Retina (tissue), 1 donor: ENCODE measurements around the gene DMTF1.

Experiments used
- DNase-seq: peaks from one replicate; pipeline ENCODE4 v3.0.0-alpha.2; 2016

Gene DMTF1

GRCh38 chr7:87146740-87147386 lies 5.4 kb upstream of the DMTF1 start:
- DNase-seq = no peak

DNA sequence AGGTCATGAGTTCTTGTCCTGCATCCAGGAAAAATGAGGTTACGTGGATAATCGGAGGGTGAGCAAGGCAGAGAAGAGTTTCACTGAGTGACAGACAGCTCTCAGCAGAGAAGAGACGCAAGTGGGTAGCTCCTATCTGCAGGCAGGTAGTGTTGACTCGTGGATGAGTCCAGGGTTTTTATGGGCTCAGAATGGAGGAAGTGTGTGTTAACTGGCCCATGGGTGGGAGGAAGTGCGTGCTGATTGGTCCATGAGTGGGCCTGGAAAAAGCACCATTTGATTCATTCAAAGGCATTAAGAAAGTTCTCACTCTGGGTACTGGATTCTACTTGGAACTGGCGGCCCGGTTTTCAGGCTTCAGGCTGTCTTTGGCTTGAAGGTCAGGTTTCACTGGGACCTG lies 4.8 kb upstream of the DMTF1 start:
- no peak for DNase-seq

DNA sequence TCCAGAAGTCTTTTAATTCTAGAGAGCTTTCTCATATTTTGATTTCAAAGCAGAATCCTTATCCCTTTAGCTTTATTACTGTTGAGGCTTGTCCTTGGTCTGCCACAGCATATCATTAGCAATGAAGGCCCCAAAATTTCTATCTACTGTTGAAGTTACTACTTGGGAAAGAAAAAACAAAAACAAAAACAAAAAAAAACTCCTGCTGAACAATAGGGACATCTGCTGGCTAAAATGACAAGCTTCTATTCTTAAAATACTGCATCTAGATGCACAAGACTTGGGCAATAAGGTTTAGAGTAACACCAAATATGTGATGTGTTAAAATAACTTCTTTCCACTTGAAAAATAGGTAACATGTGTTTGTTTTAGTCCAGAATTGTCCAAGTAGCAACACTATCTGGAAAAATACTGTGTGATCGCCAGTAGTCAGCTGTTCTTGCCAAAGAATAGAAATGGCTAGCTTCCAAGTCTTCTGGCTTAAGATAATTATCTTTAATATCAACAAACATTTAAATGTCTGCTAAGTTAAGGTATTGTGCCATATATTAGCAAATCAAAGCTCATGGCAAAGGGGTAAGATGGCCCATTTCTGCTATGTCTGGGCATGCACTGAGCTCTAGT lies 3.8 kb upstream of the DMTF1 start:
- DNase-seq = peak; percentile 21

GRCh38 chr7:87151002-87151728 lies 1.1 kb upstream of the DMTF1 start:
- no peak for DNase-seq

DNA sequence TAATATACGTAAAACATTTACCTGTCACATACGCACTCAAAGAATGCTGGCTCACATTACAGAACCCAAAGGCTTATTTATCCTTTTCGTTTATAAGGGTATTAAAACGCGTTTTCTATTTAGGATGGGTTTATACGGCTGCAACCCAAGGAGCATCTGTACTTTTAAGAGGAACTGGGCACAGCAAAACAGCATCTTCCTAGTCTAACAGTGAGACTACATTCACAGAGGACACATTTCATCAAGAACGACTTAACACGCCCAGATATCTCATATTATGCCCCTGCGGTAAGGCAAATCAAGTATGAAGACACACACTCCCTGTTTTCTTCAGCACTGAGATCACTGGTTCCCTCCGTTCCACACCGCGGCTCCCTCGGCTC lies 533 bp upstream of the DMTF1 start:
- DNase-seq = no peak

GRCh38 chr7:87152897-87153641 lies 816 bp downstream of the DMTF1 start:
- peak; percentile 70 for DNase-seq

- DNase-seq = no peak
Measured at GRCh38 chr7:87154166-87154565, 1.9 kb downstream of the DMTF1 start.

- DNase-seq = no peak
Measured at GRCh38 chr7:87154569-87154968, 2.3 kb downstream of the DMTF1 start.

DNA sequence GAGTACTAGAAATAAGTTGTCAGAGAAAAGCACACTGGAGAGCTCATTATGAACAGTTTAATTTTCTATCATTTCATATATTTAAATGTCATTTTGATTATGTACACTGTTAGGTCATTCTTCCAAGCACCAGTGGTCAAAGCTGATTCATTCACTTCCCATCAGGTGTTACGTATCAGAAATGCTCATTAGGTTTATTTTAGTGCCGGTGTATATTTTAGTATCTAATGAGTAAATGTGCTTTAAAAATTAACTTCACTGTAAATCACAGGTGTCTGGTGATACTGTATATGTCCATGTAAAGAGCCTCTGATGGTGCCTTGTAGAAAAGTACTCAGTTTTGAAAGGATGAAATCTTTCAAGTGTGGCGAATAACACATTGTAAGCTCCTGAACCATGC lies 3.5 kb downstream of the DMTF1 start:
- no peak for DNase-seq

- no peak for DNase-seq
Measured at GRCh38 chr7:87156709-87157108, 4.5 kb downstream of the DMTF1 start.

GRCh38 chr7:87159538-87159937 lies 7.3 kb downstream of the DMTF1 start:
- no peak for DNase-seq

GRCh38 chr7:87164433-87164832 lies 12.2 kb downstream of the DMTF1 start:
- DNase-seq = no peak

GRCh38 chr7:87170828-87171227 lies 18.6 kb downstream of the DMTF1 start:
- no peak for DNase-seq

GRCh38 chr7:87171282-87171934 lies 19.2 kb downstream of the DMTF1 start:
- DNase-seq = no peak

DNA sequence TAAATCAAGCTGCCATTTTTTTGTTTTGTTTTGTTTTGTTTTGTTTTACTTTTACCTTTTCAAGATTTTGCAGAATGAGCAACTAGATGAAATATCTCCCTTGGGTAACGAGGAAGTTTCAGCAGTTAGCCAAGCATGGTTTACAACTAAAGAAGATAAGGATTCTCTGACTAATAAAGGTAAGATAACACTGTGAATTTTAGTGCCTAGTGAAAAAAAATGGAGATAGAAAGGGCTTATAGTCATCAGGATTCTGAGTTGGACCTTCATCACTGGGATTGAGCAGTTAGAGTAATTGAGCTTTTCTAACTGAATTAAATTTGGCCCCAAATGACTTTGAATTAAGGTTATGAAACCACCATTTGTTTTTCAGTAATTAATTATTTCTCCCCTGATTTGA lies 21.2 kb downstream of the DMTF1 start:
- DNase-seq = no peak

DNA sequence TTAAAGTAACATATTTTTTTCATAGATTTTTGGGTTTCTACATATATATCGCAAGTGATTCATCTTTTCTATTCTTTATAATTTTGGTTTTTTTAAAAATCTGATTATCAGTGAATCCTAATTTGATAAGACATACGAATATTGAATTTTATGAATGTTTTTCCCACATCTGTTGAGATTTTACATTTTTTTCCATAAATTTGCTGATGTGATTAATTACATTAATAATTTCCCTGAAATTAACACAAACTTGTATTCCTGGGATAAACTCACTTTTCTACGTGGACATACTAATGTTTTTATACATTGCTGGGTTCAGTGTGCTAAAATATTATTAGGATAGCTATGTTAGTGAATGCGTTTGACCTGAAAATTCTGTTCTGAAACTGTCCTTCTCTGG lies 26.1 kb downstream of the DMTF1 start:
- no peak for DNase-seq

DNA sequence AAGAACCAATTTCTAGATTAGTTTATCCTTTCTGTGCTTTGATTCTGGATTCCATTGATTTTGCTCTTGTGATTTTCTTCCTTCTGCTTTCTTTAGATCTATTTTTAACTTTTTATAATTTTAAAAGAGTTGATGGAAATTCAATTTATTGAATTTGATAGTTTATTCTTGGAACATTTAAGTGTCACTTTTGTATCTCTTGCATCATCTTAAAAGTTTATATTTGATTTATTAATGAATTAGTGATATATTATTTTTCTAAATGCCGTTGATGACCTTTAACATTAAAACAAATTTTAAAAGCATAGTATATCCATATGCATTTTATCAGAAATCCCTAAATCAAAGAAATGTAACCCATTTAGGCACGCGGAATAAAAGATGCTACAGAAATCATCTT lies 26.9 kb downstream of the DMTF1 start:
- DNase-seq = no peak

DNA sequence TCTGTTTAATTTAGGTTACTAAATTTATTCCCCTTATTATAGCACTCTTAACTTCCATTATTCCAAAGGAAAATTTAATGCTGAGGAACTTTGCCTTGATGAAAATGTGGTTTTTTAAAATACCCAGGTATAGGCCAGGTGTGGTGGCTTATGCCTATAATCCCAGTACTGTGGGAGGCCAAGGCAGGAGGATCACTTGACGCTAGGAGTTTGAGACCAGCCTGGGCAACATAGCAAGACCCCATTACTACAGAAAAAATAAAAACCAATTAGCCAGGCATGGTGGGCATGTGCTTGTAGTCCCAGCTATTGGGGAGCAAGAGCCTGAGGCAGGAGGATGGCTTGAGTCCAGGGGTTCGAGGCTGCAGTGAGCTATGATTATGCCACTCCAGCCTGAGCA lies 34.9 kb downstream of the DMTF1 start:
- no peak for DNase-seq

DNA sequence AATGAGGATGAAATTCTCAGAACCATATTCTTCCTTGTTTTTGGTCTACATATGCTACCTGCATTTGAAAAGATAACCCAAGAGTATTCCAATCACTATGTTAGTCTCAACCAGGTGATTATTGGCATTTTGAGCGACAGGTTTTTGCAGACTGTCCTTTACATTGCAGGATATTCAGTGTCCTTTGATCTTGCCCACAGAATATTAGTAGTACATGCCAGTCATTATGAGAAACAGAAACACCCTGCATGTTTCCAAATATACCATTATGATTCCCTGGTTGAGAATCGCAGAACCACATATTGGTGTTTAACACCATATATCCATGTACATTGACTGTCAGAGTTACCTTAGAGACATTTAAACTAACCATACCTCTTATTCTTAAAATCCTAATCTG lies 36.7 kb downstream of the DMTF1 start:
- DNase-seq = no peak

DNA sequence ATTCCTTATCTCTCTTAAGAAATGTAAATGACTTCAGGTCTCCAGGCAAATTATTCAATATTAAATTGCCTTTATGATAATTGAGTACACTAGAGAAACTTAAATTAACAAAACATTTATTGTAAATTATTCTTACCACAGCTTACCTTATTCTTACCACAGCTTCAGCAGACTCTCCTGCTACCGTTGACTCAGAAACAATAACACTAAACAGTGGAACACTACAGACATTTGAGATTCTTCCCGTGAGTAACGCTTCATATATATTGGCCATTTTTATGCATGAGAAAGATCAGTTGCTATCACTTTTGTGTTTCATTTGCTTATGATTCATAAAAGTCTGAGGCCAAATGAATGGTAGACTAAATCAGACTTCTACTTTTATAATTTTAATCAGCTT lies 38.5 kb downstream of the DMTF1 start:
- no peak for DNase-seq

DNA sequence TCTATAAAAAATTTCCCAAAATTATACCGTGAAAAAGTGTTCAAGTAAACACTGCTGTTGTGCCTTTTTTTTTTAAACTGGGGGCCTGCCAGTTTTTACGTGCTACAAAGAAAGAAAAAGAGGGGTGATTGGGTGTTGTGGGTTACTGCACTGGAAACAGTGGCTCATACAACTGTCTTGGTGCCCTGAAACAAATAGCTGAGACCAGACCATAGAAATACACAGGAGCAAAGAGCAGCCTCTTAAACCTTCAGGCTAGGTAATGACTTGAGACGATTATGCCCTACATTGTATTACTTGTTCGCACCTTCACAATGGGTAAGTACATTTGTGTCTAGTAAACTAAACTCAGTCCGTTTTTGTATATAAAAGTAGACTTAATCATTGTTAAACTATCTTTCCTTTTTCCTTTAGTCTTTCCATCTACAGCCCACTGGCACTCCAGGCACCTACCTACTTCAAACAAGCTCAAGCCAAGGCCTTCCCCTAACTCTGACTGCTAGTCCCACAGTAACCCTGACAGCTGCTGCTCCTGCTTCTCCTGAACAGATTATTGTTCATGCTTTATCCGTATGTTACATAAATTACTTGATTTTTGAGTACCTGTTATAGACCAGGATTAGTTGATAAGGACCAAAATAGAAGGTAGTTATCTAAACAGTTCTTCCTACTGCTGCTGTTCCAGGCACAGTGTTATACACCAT lies 40.7 kb downstream of the DMTF1 start:
- no peak for DNase-seq

DNA sequence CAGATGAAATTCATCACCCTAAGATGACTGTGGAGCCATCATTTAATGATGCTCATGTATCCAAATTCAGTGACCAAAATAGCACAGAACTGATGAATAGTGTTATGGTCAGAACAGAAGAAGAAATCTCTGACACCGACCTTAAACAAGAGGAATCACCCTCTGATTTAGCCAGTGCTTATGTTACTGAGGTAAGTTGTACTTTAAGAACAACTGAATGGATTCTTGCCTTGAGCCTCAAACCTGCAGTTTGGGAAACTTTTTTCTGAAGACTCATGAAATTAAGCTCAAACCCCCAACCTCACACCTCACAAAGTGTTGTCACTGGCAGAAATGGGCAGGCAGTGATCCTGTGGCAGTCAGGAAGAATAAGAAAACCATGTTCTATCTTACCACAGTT lies 41.7 kb downstream of the DMTF1 start:
- no peak for DNase-seq

GRCh38 chr7:87199241-87199640 lies 47.0 kb downstream of the DMTF1 start:
- no peak for DNase-seq
